ENCODE data around the gene UGT1A3.

Gene UGT1A3

GRCh38 chr2:233769260-233769659, 40.4 kb downstream of the UGT1A3 start:
- DNase-seq (ENCODE audit: insufficient read length, low spot score) (no peak), FAIRE-seq (no peak)
- TF ChIP-seq SPI1 (IDR thresholded peaks at IDR 0.05; ENCODE audit: low read depth, low read length) (no peak), POU2F2 (IDR thresholded peaks at IDR 0.05; ENCODE audit: low read depth, low read length) (no peak), POLR2AphosphoS5 (IDR thresholded peaks at IDR 0.05; ENCODE audit: low read depth, low read length) (no peak), TAF1 (IDR thresholded peaks at IDR 0.05; ENCODE audit: low read depth, low read length) (no peak), PAX5 (IDR thresholded peaks at IDR 0.05; ENCODE audit: insufficient read depth, low read length, severe bottlenecking) (no peak), POLR2A (IDR thresholded peaks at IDR 0.05; ENCODE audit: low read depth, low read length) (no peak)

GRCh38 chr2:233772153-233772552, 43.3 kb downstream of the UGT1A3 start:
- TF ChIP-seq POLR2AphosphoS5 (IDR thresholded peaks at IDR 0.05; ENCODE audit: low read depth, low read length) = no peak
- no peak for TF ChIP-seq POU2F2 (IDR thresholded peaks at IDR 0.05; ENCODE audit: low read depth, low read length)
- no peak for TF ChIP-seq SPI1 (IDR thresholded peaks at IDR 0.05; ENCODE audit: low read depth, low read length)
- no peak for TF ChIP-seq PAX5 (IDR thresholded peaks at IDR 0.05; ENCODE audit: insufficient read depth, low read length, severe bottlenecking)
- TF ChIP-seq POLR2A (IDR thresholded peaks at IDR 0.05; ENCODE audit: low read depth, low read length) = no peak
- no peak for TF ChIP-seq TAF1 (IDR thresholded peaks at IDR 0.05; ENCODE audit: low read depth, low read length)
- no peak for FAIRE-seq
- DNase-seq (ENCODE audit: insufficient read length, low spot score) = no peak

- no peak for TF ChIP-seq POU2F2 (IDR thresholded peaks at IDR 0.05; ENCODE audit: low read depth, low read length)
- TF ChIP-seq SPI1 (IDR thresholded peaks at IDR 0.05; ENCODE audit: low read depth, low read length) = no peak
- TF ChIP-seq POLR2A (IDR thresholded peaks at IDR 0.05; ENCODE audit: low read depth, low read length) = no peak
- no peak for TF ChIP-seq TAF1 (IDR thresholded peaks at IDR 0.05; ENCODE audit: low read depth, low read length)
- no peak for TF ChIP-seq PAX5 (IDR thresholded peaks at IDR 0.05; ENCODE audit: insufficient read depth, low read length, severe bottlenecking)
- TF ChIP-seq POLR2AphosphoS5 (IDR thresholded peaks at IDR 0.05; ENCODE audit: low read depth, low read length) = no peak
- DNase-seq (ENCODE audit: insufficient read length, low spot score) (no peak), FAIRE-seq (no peak)
Measured at GRCh38 chr2:233772583-233772982, 43.7 kb downstream of the UGT1A3 start.

- TF ChIP-seq POLR2AphosphoS5 (IDR thresholded peaks at IDR 0.05; ENCODE audit: low read depth, low read length) = no peak
- no peak for TF ChIP-seq POU2F2 (IDR thresholded peaks at IDR 0.05; ENCODE audit: low read depth, low read length)
- TF ChIP-seq POLR2A (IDR thresholded peaks at IDR 0.05; ENCODE audit: low read depth, low read length) = no peak
- TF ChIP-seq PAX5 (IDR thresholded peaks at IDR 0.05; ENCODE audit: insufficient read depth, low read length, severe bottlenecking) = no peak
- no peak for TF ChIP-seq SPI1 (IDR thresholded peaks at IDR 0.05; ENCODE audit: low read depth, low read length)
- no peak for TF ChIP-seq TAF1 (IDR thresholded peaks at IDR 0.05; ENCODE audit: low read depth, low read length)
- DNase-seq (ENCODE audit: insufficient read length, low spot score) (no peak), FAIRE-seq (no peak)
Measured at GRCh38 chr2:233773854-233774253, 45.0 kb downstream of the UGT1A3 start.

GRCh38 chr2:233775414-233775813, 46.6 kb downstream of the UGT1A3 start:
- DNase-seq (ENCODE audit: insufficient read length, low spot score) = no peak
- TF ChIP-seq POU2F2 (IDR thresholded peaks at IDR 0.05; ENCODE audit: low read depth, low read length) (no peak), TAF1 (IDR thresholded peaks at IDR 0.05; ENCODE audit: low read depth, low read length) (no peak), POLR2A (IDR thresholded peaks at IDR 0.05; ENCODE audit: low read depth, low read length) (no peak), PAX5 (IDR thresholded peaks at IDR 0.05; ENCODE audit: insufficient read depth, low read length, severe bottlenecking) (no peak), SPI1 (IDR thresholded peaks at IDR 0.05; ENCODE audit: low read depth, low read length) (no peak)
- no peak for FAIRE-seq

- FAIRE-seq (no peak), DNase-seq (ENCODE audit: insufficient read length, low spot score) (no peak)
- TF ChIP-seq PAX5 (IDR thresholded peaks at IDR 0.05; ENCODE audit: insufficient read depth, low read length, severe bottlenecking) = no peak
- TF ChIP-seq TAF1 (IDR thresholded peaks at IDR 0.05; ENCODE audit: low read depth, low read length) = no peak
- TF ChIP-seq POLR2A (IDR thresholded peaks at IDR 0.05; ENCODE audit: low read depth, low read length) = no peak
- TF ChIP-seq SPI1 (IDR thresholded peaks at IDR 0.05; ENCODE audit: low read depth, low read length) = no peak
Measured at GRCh38 chr2:233778030-233778429, 49.2 kb downstream of the UGT1A3 start, which contains the start of gene MROH2A. Gene MROH2A (plus strand): TSS chr2:233778330. CDS start chr2:233779359, 1,029 bp downstream.

- TF ChIP-seq POU2F2 (IDR thresholded peaks at IDR 0.05; ENCODE audit: low read depth, low read length) = no peak
- TF ChIP-seq POLR2A (IDR thresholded peaks at IDR 0.05; ENCODE audit: low read depth, low read length) = no peak
- no peak for TF ChIP-seq POLR2AphosphoS5 (IDR thresholded peaks at IDR 0.05; ENCODE audit: low read depth, low read length)
- TF ChIP-seq PAX5 (IDR thresholded peaks at IDR 0.05; ENCODE audit: insufficient read depth, low read length, severe bottlenecking) = no peak
- no peak for TF ChIP-seq TAF1 (IDR thresholded peaks at IDR 0.05; ENCODE audit: low read depth, low read length)
- no peak for TF ChIP-seq SPI1 (IDR thresholded peaks at IDR 0.05; ENCODE audit: low read depth, low read length)
- FAIRE-seq (no peak), DNase-seq (ENCODE audit: insufficient read length, low spot score) (no peak)
Measured at GRCh38 chr2:233779722-233780121, 50.9 kb downstream of the UGT1A3 start.

GRCh38 chr2:233780771-233781170, 51.9 kb downstream of the UGT1A3 start:
- no peak for DNase-seq (ENCODE audit: insufficient read length, low spot score)
- TF ChIP-seq SPI1 (IDR thresholded peaks at IDR 0.05; ENCODE audit: low read depth, low read length) (no peak), POLR2A (IDR thresholded peaks at IDR 0.05; ENCODE audit: low read depth, low read length) (no peak), TAF1 (IDR thresholded peaks at IDR 0.05; ENCODE audit: low read depth, low read length) (no peak), POU2F2 (IDR thresholded peaks at IDR 0.05; ENCODE audit: low read depth, low read length) (no peak), PAX5 (IDR thresholded peaks at IDR 0.05; ENCODE audit: insufficient read depth, low read length, severe bottlenecking) (no peak), POLR2AphosphoS5 (IDR thresholded peaks at IDR 0.05; ENCODE audit: low read depth, low read length) (no peak)
- no peak for FAIRE-seq

- FAIRE-seq (no peak), DNase-seq (ENCODE audit: insufficient read length, low spot score) (no peak)
- TF ChIP-seq SPI1 (IDR thresholded peaks at IDR 0.05; ENCODE audit: low read depth, low read length) (no peak), POU2F2 (IDR thresholded peaks at IDR 0.05; ENCODE audit: low read depth, low read length) (no peak), POLR2A (IDR thresholded peaks at IDR 0.05; ENCODE audit: low read depth, low read length) (no peak), PAX5 (IDR thresholded peaks at IDR 0.05; ENCODE audit: insufficient read depth, low read length, severe bottlenecking) (no peak), TAF1 (IDR thresholded peaks at IDR 0.05; ENCODE audit: low read depth, low read length) (no peak)
Measured at GRCh38 chr2:233789554-233789953, 60.7 kb downstream of the UGT1A3 start.
